ENCODE data around the gene SLC4A1. TPM values are rescaled to one million over a fixed set of nuclear protein-coding genes. Genes with fewer than 3 reads are reported as not detected.

Gene SLC4A1
- polyA plus RNA-seq, 1 experiment: not detected

DNA sequence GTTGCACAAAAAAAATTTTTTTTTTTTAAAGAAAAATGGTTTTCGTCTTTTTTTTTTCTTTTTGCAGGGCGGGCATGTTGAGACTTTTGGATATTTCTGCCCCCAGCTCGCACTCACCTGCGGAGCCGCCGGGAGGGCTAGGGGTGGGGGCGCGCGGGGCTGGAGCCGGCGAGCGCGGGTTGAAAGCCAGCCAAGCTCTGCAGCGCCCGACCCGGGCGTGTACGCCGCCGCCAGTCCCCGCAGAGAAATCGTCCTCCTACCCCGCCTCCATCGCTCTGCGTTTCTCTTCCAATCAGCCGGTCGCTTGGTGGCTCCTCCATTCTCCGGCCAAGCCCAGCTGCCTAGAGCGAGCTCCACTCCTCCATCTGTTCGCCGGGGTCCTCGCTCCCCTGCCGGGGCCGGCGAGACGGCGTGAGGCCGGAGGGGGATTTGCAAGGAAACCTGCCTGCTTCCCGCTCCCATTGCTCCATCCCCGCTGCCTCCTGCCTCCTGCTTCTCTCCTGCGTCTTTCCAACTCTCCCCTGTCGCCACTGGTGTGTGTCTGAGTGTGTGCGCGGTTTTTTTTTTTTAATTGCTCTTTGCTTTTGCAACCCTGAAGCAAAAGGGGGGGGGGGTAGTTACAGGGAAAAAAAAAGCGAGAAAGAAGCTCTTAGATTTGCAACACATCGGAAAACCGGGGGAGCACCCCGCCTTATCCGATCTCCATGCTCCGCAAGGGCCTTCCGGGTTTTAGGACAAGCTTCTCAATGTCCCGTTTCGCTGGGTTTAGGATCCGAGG is 46.7 kb downstream of the SLC4A1 start:
- POLR2A ChIA-PET: interaction anchor here (0.7 kb wide), 1 partner anchor 100 kb away, joined by 4 read pairs; no protein-coding TSS in a partner anchor
- CTCF ChIA-PET: interaction anchor here (0.6 to 3.7 kb wide), 15 partner anchors 11 to 532 kb away, joined by 3 to 27 read pairs (median 4); partner anchors contain the start of genes FAM171A2, GRN, RUNDC3A and SLC25A39
- Histone ChIP-seq H3K36me3 (ENCODE audit: control insufficient read depth, insufficient read depth, low read length) (peaks cover 5% of the 10 kb centered on the region), H3K4me3 (ENCODE audit: low read depth, low read length) (peak overlapping the region; percentile 92), H3K27me3 (ENCODE audit: control insufficient read depth, insufficient read depth, low read length) (no peaks in the 10 kb centered on the region)
- TF ChIP-seq, protein P1, sequence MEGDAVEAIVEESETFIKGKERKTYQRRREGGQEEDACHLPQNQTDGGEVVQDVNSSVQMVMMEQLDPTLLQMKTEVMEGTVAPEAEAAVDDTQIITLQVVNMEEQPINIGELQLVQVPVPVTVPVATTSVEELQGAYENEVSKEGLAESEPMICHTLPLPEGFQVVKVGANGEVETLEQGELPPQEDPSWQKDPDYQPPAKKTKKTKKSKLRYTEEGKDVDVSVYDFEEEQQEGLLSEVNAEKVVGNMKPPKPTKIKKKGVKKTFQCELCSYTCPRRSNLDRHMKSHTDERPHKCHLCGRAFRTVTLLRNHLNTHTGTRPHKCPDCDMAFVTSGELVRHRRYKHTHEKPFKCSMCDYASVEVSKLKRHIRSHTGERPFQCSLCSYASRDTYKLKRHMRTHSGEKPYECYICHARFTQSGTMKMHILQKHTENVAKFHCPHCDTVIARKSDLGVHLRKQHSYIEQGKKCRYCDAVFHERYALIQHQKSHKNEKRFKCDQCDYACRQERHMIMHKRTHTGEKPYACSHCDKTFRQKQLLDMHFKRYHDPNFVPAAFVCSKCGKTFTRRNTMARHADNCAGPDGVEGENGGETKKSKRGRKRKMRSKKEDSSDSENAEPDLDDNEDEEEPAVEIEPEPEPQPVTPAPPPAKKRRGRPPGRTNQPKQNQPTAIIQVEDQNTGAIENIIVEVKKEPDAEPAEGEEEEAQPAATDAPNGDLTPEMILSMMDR (IDR thresholded peaks at IDR 0.05; ENCODE audit: insufficient read depth, low read depth, low read length): 0 out of 2 replicates have a peak, but pooled peaks have one; percentile 2
- DNase-seq (ENCODE audit: low read depth): no peak

DNA sequence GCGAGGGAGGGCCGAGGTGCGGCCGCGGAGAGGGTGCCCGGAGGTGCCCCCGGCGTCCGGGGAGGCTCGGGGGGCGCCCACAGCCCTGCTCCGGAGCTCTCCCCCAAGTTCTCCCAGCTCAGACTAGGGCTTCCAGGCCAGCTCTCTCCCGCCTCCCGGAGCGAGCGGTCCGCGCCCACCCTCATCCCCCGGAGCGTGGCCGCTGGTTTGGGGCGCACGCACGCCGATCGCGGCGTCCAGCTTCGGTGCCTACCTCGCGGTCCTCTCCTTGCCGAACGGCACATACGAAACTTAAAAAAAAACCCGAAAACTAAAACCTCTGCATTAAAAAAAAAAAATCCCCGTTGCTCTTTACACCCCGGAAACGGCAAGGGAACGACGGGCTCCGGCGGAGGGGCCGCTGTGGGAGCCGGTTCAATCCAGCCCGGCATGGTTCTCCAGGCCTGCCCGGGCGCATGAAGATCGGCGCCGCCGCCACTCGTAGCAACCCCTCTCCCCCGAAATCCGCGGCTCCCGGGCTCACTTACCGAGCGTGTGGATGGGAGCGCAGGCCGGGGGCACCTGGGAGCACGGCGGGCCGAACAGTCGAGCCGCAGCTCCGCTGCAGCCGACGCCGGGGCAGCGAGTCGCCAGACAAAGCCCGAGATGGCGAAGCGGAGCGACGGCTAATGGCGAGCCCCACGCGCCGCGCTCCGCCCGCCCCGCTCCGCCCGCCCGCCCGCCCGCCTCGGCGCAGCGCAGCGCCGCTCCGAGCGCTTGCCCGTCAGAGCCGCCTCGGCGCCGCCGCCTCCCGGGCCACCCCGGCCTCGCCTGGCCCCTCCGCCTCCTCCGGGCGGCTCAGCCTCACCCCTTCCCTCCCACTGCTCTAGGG is 47.5 kb downstream of the SLC4A1 start:
- ChIA-PET POLR2A (no interaction called here), CTCF (interaction anchor here (1.1 to 3.7 kb wide), 8 partner anchors 10 to 125 kb away, joined by 3 to 27 read pairs (median 4); partner anchors contain the start of genes GRN and TMUB2)
- TF ChIP-seq, protein P1 (IDR thresholded peaks at IDR 0.05; ENCODE audit: insufficient read depth, low read depth, low read length): no peak
- Histone ChIP-seq H3K36me3 (ENCODE audit: control insufficient read depth, insufficient read depth, low read length) (peaks cover 12% of the 10 kb centered on the region), H3K27me3 (ENCODE audit: control insufficient read depth, insufficient read depth, low read length) (no peaks in the 10 kb centered on the region), H3K4me3 (ENCODE audit: low read depth, low read length) (peak overlapping the region; percentile 92)
- DNase-seq (ENCODE audit: low read depth): no peak

DNA sequence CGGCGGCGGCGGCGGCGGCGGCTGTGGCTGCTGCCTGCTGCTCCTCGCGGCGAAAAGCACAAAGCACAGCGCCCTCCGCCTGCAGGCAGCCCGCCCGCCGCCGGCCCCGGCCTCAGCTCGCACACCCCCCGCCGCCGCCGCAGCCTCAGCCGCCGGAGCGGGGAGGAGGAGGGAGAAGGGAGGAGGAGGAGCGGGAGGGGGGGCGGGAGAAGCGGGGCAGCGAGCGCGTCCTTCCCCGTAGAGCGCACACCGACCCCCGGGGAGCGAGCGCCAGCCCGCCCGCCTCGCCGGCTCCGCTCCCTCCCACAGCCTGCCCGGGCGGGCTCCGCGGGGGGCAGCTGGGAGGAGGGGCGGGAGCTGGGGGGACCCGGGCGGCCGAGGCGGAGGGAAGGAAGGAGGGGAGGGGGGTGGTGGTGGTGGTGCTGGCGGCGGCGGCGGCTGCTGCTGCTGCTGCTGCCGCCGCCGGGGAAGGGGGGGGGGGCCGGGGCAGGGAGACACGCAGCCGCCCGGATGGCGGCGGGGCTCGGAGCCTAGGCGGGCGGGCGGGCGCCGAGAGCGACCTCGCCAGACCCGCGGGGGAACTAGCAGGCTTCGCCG is 48.2 kb downstream of the SLC4A1 start, which contains the start of gene UBTF:
Gene UBTF, minus strand, starts transcription at position 60 of the 597 bp plus-strand sequence. CDS start 1,446 bp downstream, outside the sequence.
- Histone ChIP-seq H3K36me3 (ENCODE audit: control insufficient read depth, insufficient read depth, low read length) (peaks cover 20% of the 10 kb centered on the region), H3K27me3 (ENCODE audit: control insufficient read depth, insufficient read depth, low read length) (no peaks in the 10 kb centered on the region), H3K4me3 (ENCODE audit: low read depth, low read length) (peak within 1 kb of the TSS; percentile 92)
- CTCF ChIA-PET: interaction anchor here (1.1 to 3.7 kb wide), 4 partner anchors 9 to 126 kb away, joined by 3 to 27 read pairs (median 4); partner anchors contain the start of genes GRN and TMUB2
- DNase-seq (ENCODE audit: low read depth): no peak
- POLR2A ChIA-PET: interaction anchor here (0.6 kb wide), 1 partner anchor 97 kb away, joined by 10 read pairs; no protein-coding TSS in a partner anchor
- TF ChIP-seq, protein P1 (IDR thresholded peaks at IDR 0.05; ENCODE audit: insufficient read depth, low read depth, low read length): no peak

DNA sequence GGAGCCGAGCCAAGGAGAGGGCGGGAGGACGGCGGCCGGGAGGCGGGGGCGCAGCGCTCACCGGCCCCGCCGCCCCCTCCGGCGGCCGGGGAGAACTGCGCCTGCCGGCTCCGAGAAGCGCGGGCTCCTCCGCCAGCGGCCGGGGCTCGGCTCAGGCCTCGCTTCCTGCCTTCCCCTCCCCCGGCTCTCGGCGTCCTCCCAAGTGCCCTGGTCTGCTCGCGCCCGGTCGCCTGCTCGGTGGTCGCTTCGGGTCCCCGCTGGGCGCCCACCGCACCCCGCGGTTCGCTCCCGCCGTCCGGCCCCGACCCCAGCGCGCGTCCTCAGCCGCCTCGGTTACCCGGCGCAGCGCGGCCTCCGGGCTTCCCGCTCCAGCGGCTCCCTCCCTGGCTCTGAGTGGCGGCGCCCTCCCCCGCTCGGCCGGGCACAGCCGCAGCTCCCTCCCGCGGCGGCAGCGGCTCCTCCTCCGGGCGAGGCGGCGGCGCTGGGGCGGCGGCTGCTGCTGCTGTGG is 48.8 kb downstream of the SLC4A1 start:
- DNase-seq (ENCODE audit: low read depth): no peak
- H3K4me3 ChIP-seq (ENCODE audit: low read depth, low read length): peak overlapping the region; percentile 92
- no peaks in the 10 kb centered on the region for H3K27me3 ChIP-seq (ENCODE audit: control insufficient read depth, insufficient read depth, low read length)
- TF ChIP-seq, protein P1 (IDR thresholded peaks at IDR 0.05; ENCODE audit: insufficient read depth, low read depth, low read length): peak; percentile 17; the same call in 1 of the 2 replicates
- H3K36me3 ChIP-seq (ENCODE audit: control insufficient read depth, insufficient read depth, low read length): peaks cover 24% of the 10 kb centered on the region
- ChIA-PET CTCF (interaction anchor here (1.3 to 3.7 kb wide), 3 partner anchors 8 to 126 kb away, joined by 4 to 27 read pairs (median 4); partner anchors contain the start of gene GRN), POLR2A (interaction anchor here (0.6 kb wide), 1 partner anchor 97 kb away, joined by 10 read pairs; no protein-coding TSS in a partner anchor)

All from BJ (cell line).